ENCODE data around the gene ZNF827. TPM values are rescaled to one million over a fixed set of nuclear protein-coding genes. Genes with fewer than 3 reads are reported as not detected.

The ZNF827 gene
- total and polyA plus RNA-seq, 2 of the 8 experiments (the other 6 are each of a cell fraction or from before 2014, with no cell fraction given) = 25.3 to 26.2 TPM

DNA sequence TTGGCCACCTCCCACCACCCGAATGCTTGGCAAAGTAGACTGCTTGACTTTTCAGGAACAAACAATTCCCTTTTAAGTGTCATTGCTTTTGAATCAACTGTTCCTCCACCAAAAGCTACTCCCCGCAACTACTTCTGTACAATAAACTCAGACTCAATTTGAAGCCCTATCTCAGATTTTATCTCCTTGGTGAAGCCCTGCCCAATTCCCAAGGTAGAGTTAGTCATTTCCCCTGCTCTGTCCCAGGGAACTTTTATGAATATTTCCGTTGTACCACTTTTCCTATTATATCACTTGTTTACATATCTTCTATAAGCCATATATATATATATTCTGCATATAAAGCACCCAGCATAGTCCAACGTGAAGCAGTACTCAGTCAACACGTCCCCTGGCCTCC is 155.9 kb downstream of the ZNF827 start:
- H3K23ac ChIP-seq (ENCODE audit: insufficient read length) = no peak overlapping the region
- H2BK12ac ChIP-seq (ENCODE audit: low read depth, low read length) = no peak overlapping the region
- no peak overlapping the region for H4K91ac ChIP-seq (replicated peaks; ENCODE audit: insufficient read length, low read length)
- H3K23me2 ChIP-seq (ENCODE audit: low read depth, low read length) = no peaks in the 10 kb centered on the region
- CTCF ChIA-PET (ENCODE audit: partially characterized antibody) = no interaction called here
- H4K20me1 ChIP-seq (replicated peaks in 1 of 2; ENCODE audit: control insufficient read depth in 1 of 2, insufficient read depth in 2 of 2, low read length in 2 of 2) = no peaks in the 10 kb centered on the region
- H3K36me3 ChIP-seq (ENCODE audit: control insufficient read depth in 2 of 4, insufficient read depth in 4 of 4, low read length in 3 of 4) = peaks cover 0 to 10% (median 3%) of the 10 kb centered on the region in 4 experiments; a peak in 2 of 8 replicates
- H2BK5ac ChIP-seq (ENCODE audit: low read depth, low read length) = no peak overlapping the region
- H3K9ac ChIP-seq (replicated peaks in 1 of 4; ENCODE audit: extremely low read depth in 1 of 4, low read depth in 3 of 4, low read length in 3 of 4) = no peak overlapping the region
- WGBS, 2 experiments (ENCODE audit: extremely low coverage in 1 of 2, insufficient coverage in 1 of 2, insufficient read length in 1 of 2, insufficient replicate concordance in 2 of 2, low coverage in 1 of 2, low lambda C conversion rate in 2 of 2, missing lambda C conversion rate in 1 of 2) = 92% methylated on average over 5 of the region's 5 CpGs; no CpG with 5 or more reads in 1 of the 2 experiments
- H3K4me3 ChIP-seq (ENCODE audit: extremely low read depth in 1 of 4, insufficient read depth in 2 of 4, low read depth in 3 of 4, low read length in 4 of 4) = no peak overlapping the region
- no peak overlapping the region for H3K56ac ChIP-seq (replicated peaks; ENCODE audit: insufficient read length, low read depth, low read length)
- no peak overlapping the region for H3K4ac ChIP-seq (replicated peaks; ENCODE audit: insufficient read length, low read depth, low read length)
- H3K18ac ChIP-seq (ENCODE audit: extremely low read depth, low read length) = no peak overlapping the region
- H4K5ac ChIP-seq (ENCODE audit: insufficient read length, low read depth, low read length) = no peak overlapping the region
- H2BK120ac ChIP-seq (replicated peaks; ENCODE audit: low read depth, low read length) = no peak overlapping the region
- H2BK15ac ChIP-seq (ENCODE audit: low read length) = no peak overlapping the region
- POLR2A ChIA-PET (ENCODE audit: partially characterized antibody) = interaction anchor here (0.9 kb wide), 1 partner anchor 8 kb away, joined by 3 read pairs; no protein-coding TSS in a partner anchor
- no peaks in the 10 kb centered on the region for H3K79me1 ChIP-seq (ENCODE audit: low read depth, low read length)
- DNase-seq (ENCODE audit: low read depth in 1 of 2, low spot score in 2 of 2) (no peak), FAIRE-seq (no peak)
- H3K27ac ChIP-seq (ENCODE audit: low read depth, low read length) = no peak overlapping the region
- H2BK20ac ChIP-seq (ENCODE audit: low read length) = no peak overlapping the region
- H2AK5ac ChIP-seq (ENCODE audit: low read depth, low read length) = no peak overlapping the region
- no peak overlapping the region for H2AFZ ChIP-seq (ENCODE audit: low read length)
- H3K4me1 ChIP-seq (replicated peaks in 1 of 4; ENCODE audit: control insufficient read depth in 3 of 4, insufficient read depth in 4 of 4, low read length in 3 of 4) = peaks cover 0 to 5% (median 4%) of the 10 kb centered on the region in 4 experiments; a peak in 3 of 7 replicates
- no peak overlapping the region for H4K8ac ChIP-seq (ENCODE audit: extremely low read depth, insufficient read depth, low read length)
- no peaks in the 10 kb centered on the region; a peak in 1 of 4 replicates for H3K9me3 ChIP-seq (ENCODE audit: insufficient read depth in 2 of 2, low read depth in 1 of 2, low read length in 1 of 2)
- no peaks in the 10 kb centered on the region for H3K79me2 ChIP-seq (ENCODE audit: control insufficient read depth in 1 of 2, insufficient read depth in 2 of 2, low read length in 2 of 2)
- H3K27me3 ChIP-seq (replicated peaks in 1 of 4; ENCODE audit: control insufficient read depth in 3 of 4, extremely low read depth in 1 of 4, insufficient read depth in 3 of 4, low read length in 3 of 4) = no peaks in the 10 kb centered on the region
- H3K14ac ChIP-seq (ENCODE audit: insufficient read length) = no peak overlapping the region
- no peak overlapping the region for H3K4me2 ChIP-seq (ENCODE audit: insufficient read depth in 1 of 2, low read depth in 2 of 2, low read length in 2 of 2)
- no peak for TF ChIP-seq NANOG (IDR thresholded peaks at IDR 0.05; ENCODE audit: insufficient read depth, low read depth, low read length, poor library complexity, severe bottlenecking)
- no peak for TF ChIP-seq KDM5A (IDR thresholded peaks at IDR 0.05; ENCODE audit: low read length)
- no peak for TF ChIP-seq TBP (IDR thresholded peaks at IDR 0.05; ENCODE audit: low read depth, low read length)
- TF ChIP-seq BACH1 (IDR thresholded peaks at IDR 0.05; ENCODE audit: low read length) = no peak
- no peak for TF ChIP-seq SP4 (IDR thresholded peaks at IDR 0.05; ENCODE audit: low read length)
- TF ChIP-seq, protein P1, sequence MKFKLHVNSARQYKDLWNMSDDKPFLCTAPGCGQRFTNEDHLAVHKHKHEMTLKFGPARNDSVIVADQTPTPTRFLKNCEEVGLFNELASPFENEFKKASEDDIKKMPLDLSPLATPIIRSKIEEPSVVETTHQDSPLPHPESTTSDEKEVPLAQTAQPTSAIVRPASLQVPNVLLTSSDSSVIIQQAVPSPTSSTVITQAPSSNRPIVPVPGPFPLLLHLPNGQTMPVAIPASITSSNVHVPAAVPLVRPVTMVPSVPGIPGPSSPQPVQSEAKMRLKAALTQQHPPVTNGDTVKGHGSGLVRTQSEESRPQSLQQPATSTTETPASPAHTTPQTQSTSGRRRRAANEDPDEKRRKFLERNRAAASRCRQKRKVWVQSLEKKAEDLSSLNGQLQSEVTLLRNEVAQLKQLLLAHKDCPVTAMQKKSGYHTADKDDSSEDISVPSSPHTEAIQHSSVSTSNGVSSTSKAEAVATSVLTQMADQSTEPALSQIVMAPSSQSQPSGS (IDR thresholded peaks at IDR 0.05; ENCODE audit: low read length) = no peak
- TF ChIP-seq TCF12 (IDR thresholded peaks at IDR 0.05; ENCODE audit: low read depth, low read length) = no peak
- no peak for TF ChIP-seq JUN (IDR thresholded peaks at IDR 0.05; ENCODE audit: low read depth, low read length)
- no peak for TF ChIP-seq RNF2 (IDR thresholded peaks at IDR 0.05; ENCODE audit: borderline replicate concordance, low read depth, low read length, missing control alignments, poor library complexity, severe bottlenecking)
- TF ChIP-seq YY1 (IDR thresholded peaks at IDR 0.05; ENCODE audit: low read depth, low read length) = no peak
- TF ChIP-seq BCL11A (IDR thresholded peaks at IDR 0.05; ENCODE audit: low read depth in 2 of 2, low read length in 2 of 2) = no peak
- TF ChIP-seq POU5F1 (IDR thresholded peaks at IDR 0.05; ENCODE audit: low read depth, low read length) = no peak
- no peak for TF ChIP-seq ASH2L (IDR thresholded peaks at IDR 0.05; ENCODE audit: low read length)

Measured in H1 (cell line).